Measurements from ENCODE around the gene SLC26A5. TPM values are rescaled to one million over a fixed set of nuclear protein-coding genes. Genes with fewer than 3 reads are reported as not detected.

SLC26A5 gene
- total RNA-seq, 1 donor from 2014 or later, result not detected

GRCh38 chr7:103325744-103326143, 120.3 kb downstream of the SLC26A5 start:
- H3K27me3 Mint-ChIP-seq (ENCODE audit: insufficient read depth, low read depth), result no peaks in the 10 kb centered on the region
- H3K27ac ChIP-seq, result no peak overlapping the region
- H3K9ac ChIP-seq, result no peak overlapping the region
- peaks cover 14% of the 10 kb centered on the region for H3K36me3 Mint-ChIP-seq
- H3K9me3 Mint-ChIP-seq, result no peaks in the 10 kb centered on the region
- H4K20me1 ChIP-seq (ENCODE audit: low read depth), result no peaks in the 10 kb centered on the region
- no peak overlapping the region for H2AFZ ChIP-seq (replicated peaks)
- no peaks in the 10 kb centered on the region for H3K4me1 Mint-ChIP-seq
- H3K79me2 ChIP-seq (ENCODE audit: low read depth), result peaks cover 7% of the 10 kb centered on the region
- H3F3A ChIP-seq (ENCODE audit: low read depth), result no peaks in the 10 kb centered on the region
- no peaks in the 10 kb centered on the region for H3K27me3 ChIP-seq
- H3K4me3 ChIP-seq, result no peak overlapping the region
- no peaks in the 10 kb centered on the region for H3K4me1 ChIP-seq
- no peak overlapping the region for H3K27ac Mint-ChIP-seq
- DNase-seq (ENCODE audit: low spot score), result no peak
- no peak overlapping the region for H3K4me3 Mint-ChIP-seq
- H3K36me3 ChIP-seq, result peaks cover 26% of the 10 kb centered on the region
- no peaks in the 10 kb centered on the region for H3K9me3 ChIP-seq (ENCODE audit: low read depth)
- no peak overlapping the region for H3K4me2 ChIP-seq
- TF ChIP-seq CTCF (IDR thresholded peaks at IDR 0.05) (no peak), EZH2 (IDR thresholded peaks at IDR 0.05) (no peak), EZH2phosphoT487 (IDR thresholded peaks at IDR 0.05) (no peak)

Small RNAs within 50 kb of the gene (small RNA-seq; reads per million reads assigned to genes)
- gene RF00019, result not detected
- 0.07 reads per million for gene RPS29P16

Other genes with a start within 250 kb of the SLC26A5 start
- 103 and 164 TPM in 2 replicates for gene PMPCB, start 148.8 kb downstream of the SLC26A5 start, total RNA-seq (ENCODE audit: low replicate concordance)
- 27.2 and 41.0 TPM in 2 replicates for gene DNAJC2, start 101.4 kb downstream of the SLC26A5 start, total RNA-seq (ENCODE audit: low replicate concordance)
- 85.1 and 128 TPM in 2 replicates for gene PSMC2, start 98.6 kb downstream of the SLC26A5 start, total RNA-seq (ENCODE audit: low replicate concordance)

Data from neural progenitor cell (in vitro differentiated cells).